ENCODE results near the gene FMO3. TPM values are rescaled to one million over a fixed set of nuclear protein-coding genes. Genes with fewer than 3 reads are reported as not detected.
A peak's percentile ranks its signal among the peaks of the same experiment; 100 is the strongest.

Gene FMO3
- total RNA-seq, 4 donors from 2014 or later, result 2.3 to 5.5 (median 4.3) TPM

GRCh38 chr1:171158551-171158950 lies 67.8 kb downstream of the FMO3 start:
- 79 to 100% methylated on average over 1 to 3 of the region's 3 CpGs for WGBS, 2 donors (ENCODE audit: low coverage in 1 of 2)
- Histone ChIP-seq H3K27ac (no peak overlapping the region), H3K4me3 (no peak overlapping the region), H3K36me3 (no peaks in the 10 kb centered on the region), H3K9me3 (no peaks in the 10 kb centered on the region), H3K27me3 (no peaks in the 10 kb centered on the region), H3K4me1 (peaks cover 5 to 21% (median 7%) of the 10 kb centered on the region in 3 donors)
- ATAC-seq, result no peak
- TF ChIP-seq POLR2AphosphoS5 (IDR thresholded peaks at IDR 0.05) (no peak), EP300 (IDR thresholded peaks at IDR 0.05) (no peak), POLR2A (IDR thresholded peaks at IDR 0.05) (no peak), CTCF (IDR thresholded peaks at IDR 0.05) (no peak)

GRCh38 chr1:171159148-171159547 lies 68.4 kb downstream of the FMO3 start:
- no peaks in the 10 kb centered on the region for H3K9me3 ChIP-seq
- H3K27ac ChIP-seq, result peak overlapping the region in 1 of 4 donors; percentile 71
- no peaks in the 10 kb centered on the region for H3K27me3 ChIP-seq
- no peaks in the 10 kb centered on the region for H3K36me3 ChIP-seq
- 87 to 93% methylated on average over 2 of the region's 2 CpGs for WGBS, 2 donors (ENCODE audit: low coverage in 1 of 2)
- TF ChIP-seq POLR2AphosphoS5 (IDR thresholded peaks at IDR 0.05), result no peak
- no peak for TF ChIP-seq POLR2A (IDR thresholded peaks at IDR 0.05)
- TF ChIP-seq EP300 (IDR thresholded peaks at IDR 0.05), result no peak
- no peak for TF ChIP-seq CTCF (IDR thresholded peaks at IDR 0.05)
- H3K4me1 ChIP-seq, result peaks cover 5 to 21% (median 7%) of the 10 kb centered on the region in 3 donors
- H3K4me3 ChIP-seq, result no peak overlapping the region
- no peak for ATAC-seq

- peak overlapping the region in 3 of 4 donors; percentile 52 to 71 (median 61) for H3K27ac ChIP-seq
- no peaks in the 10 kb centered on the region for H3K9me3 ChIP-seq
- 18 to 24% methylated on average over 3 of the region's 3 CpGs for WGBS, 2 donors (ENCODE audit: low coverage in 1 of 2)
- ATAC-seq, result no peak
- H3K4me3 ChIP-seq, result no peak overlapping the region
- TF ChIP-seq EP300 (IDR thresholded peaks at IDR 0.05), result no peak
- no peak for TF ChIP-seq POLR2AphosphoS5 (IDR thresholded peaks at IDR 0.05)
- TF ChIP-seq POLR2A (IDR thresholded peaks at IDR 0.05), result no peak
- no peak for TF ChIP-seq CTCF (IDR thresholded peaks at IDR 0.05)
- no peaks in the 10 kb centered on the region for H3K27me3 ChIP-seq
- H3K4me1 ChIP-seq, result peaks cover 5 to 21% (median 7%) of the 10 kb centered on the region in 3 donors
- no peaks in the 10 kb centered on the region for H3K36me3 ChIP-seq
Measured at GRCh38 chr1:171160211-171160610, 69.5 kb downstream of the FMO3 start.

GRCh38 chr1:171160639-171161354 lies 70.1 kb downstream of the FMO3 start:
- ATAC-seq, result peak; percentile 66

More at GRCh38 chr1:171160639-171161354, 70.1 kb downstream of the FMO3 start:
- Histone ChIP-seq H3K4me1 (peaks cover 5 to 21% (median 7%) of the 10 kb centered on the region in 3 donors), H3K27ac (peak overlapping the region in 3 of 4 donors; percentile 25 to 71 (median 52)), H3K4me3 (no peak overlapping the region), H3K9me3 (no peaks in the 10 kb centered on the region), H3K36me3 (no peaks in the 10 kb centered on the region), H3K27me3 (no peaks in the 10 kb centered on the region)
- 77% methylated on average over 4 of the region's 4 CpGs; no CpG with 5 or more reads in 1 of the 2 donors for WGBS, 2 donors (ENCODE audit: low coverage in 1 of 2)
- no peak for TF ChIP-seq POLR2A (IDR thresholded peaks at IDR 0.05)
- TF ChIP-seq CTCF (IDR thresholded peaks at IDR 0.05), result no peak
- TF ChIP-seq POLR2AphosphoS5 (IDR thresholded peaks at IDR 0.05), result no peak
